Measurements from ENCODE around the gene CSMD2. TPM values are rescaled to one million over a fixed set of nuclear protein-coding genes. Genes with fewer than 3 reads are reported as not detected.

Gene CSMD2
- total and polyA plus RNA-seq, 2 of the 8 experiments (the other 6 are each of a cell fraction or from before 2014, with no cell fraction given): 7.0 to 14.7 TPM

GRCh38 chr1:33710967-33711366 is 454.1 kb downstream of the CSMD2 start (continued):
- TF ChIP-seq ZNF274 (IDR thresholded peaks at IDR 0.05; ENCODE audit: borderline replicate concordance, extremely low read depth, low read length) (no peak), JUN (IDR thresholded peaks at IDR 0.05; ENCODE audit: low read depth, low read length) (no peak), HDAC2 (IDR thresholded peaks at IDR 0.05; ENCODE audit: borderline replicate concordance in 1 of 2, low read depth in 2 of 2, low read length in 2 of 2) (no peak)
